WERI-Rb-1 (cell line): Measurements from ENCODE around the gene TXNDC17.

ENCODE experiments used
- DNase-seq: peaks from one replicate; pipeline ENCODE4 v3.0.0-alpha.2; 2020
- H3K27ac ChIP-seq: fragments of 250-450 bp; sonication (Bioruptor Pico); 2 replicates; pipeline ENCODE4 v1.5.1; 2020; ENCODE audit warnings: mild to moderate bottlenecking, moderate library complexity
- H3K27me3 ChIP-seq: fragments of 250-450 bp; sonication (Bioruptor Pico); 2 replicates; pipeline ENCODE4 v1.5.1; 2021; ENCODE audit warnings: mild to moderate bottlenecking, low read depth, moderate library complexity; ENCODE audit not compliant: insufficient read depth, severe bottlenecking
- H3K36me3 ChIP-seq: fragments of 250-450 bp; sonication (Bioruptor Pico); 2 replicates; pipeline ENCODE4 v1.5.1; 2020; ENCODE audit warnings: mild to moderate bottlenecking, moderate library complexity
- H3K4me3 ChIP-seq: 2 replicates; pipeline ENCODE4 v1.5.1; 2011; ENCODE audit warnings: low read depth, mild to moderate bottlenecking, control low read depth, low read length
- H3K9me3 ChIP-seq: fragments of 250-450 bp; sonication (Bioruptor Pico); 2 replicates; pipeline ENCODE4 v1.5.1; 2021; ENCODE audit warnings: mild to moderate bottlenecking, moderate library complexity; ENCODE audit not compliant: severe bottlenecking
- CTCF ChIP-seq: IDR thresholded peaks from 2 replicates; pipeline ENCODE4 v1.5.1; 2011; ENCODE audit warnings: low read depth, mild to moderate bottlenecking, control low read depth, inconsistent platforms, low read length

The TXNDC17 gene

GRCh38 chr17:6666557-6666956 lies 25.7 kb downstream of the TXNDC17 start:
- Histone ChIP-seq H3K27ac (no peak overlapping the region), H3K36me3 (no peaks in the 10 kb centered on the region), H3K9me3 (no peaks in the 10 kb centered on the region), H3K27me3 (no peaks in the 10 kb centered on the region), H3K4me3 (no peak overlapping the region)
- TF ChIP-seq CTCF: no peak
- no peak for DNase-seq

GRCh38 chr17:6667516-6667915 lies 26.7 kb downstream of the TXNDC17 start:
- DNase-seq: no peak
- Histone ChIP-seq H3K27ac (no peak overlapping the region), H3K9me3 (no peaks in the 10 kb centered on the region), H3K36me3 (no peaks in the 10 kb centered on the region), H3K27me3 (no peaks in the 10 kb centered on the region), H3K4me3 (no peak overlapping the region)
- TF ChIP-seq CTCF: no peak

- Histone ChIP-seq H3K4me3 (no peak overlapping the region), H3K27ac (no peak overlapping the region), H3K27me3 (no peaks in the 10 kb centered on the region), H3K36me3 (no peaks in the 10 kb centered on the region), H3K9me3 (no peaks in the 10 kb centered on the region)
- DNase-seq: no peak
- TF ChIP-seq CTCF: no peak
Measured at GRCh38 chr17:6668219-6668618, 27.4 kb downstream of the TXNDC17 start.

GRCh38 chr17:6668727-6669425 lies 28.0 kb downstream of the TXNDC17 start:
- H3K27ac ChIP-seq: no peak overlapping the region
- no peaks in the 10 kb centered on the region for H3K9me3 ChIP-seq
- DNase-seq: no peak
- TF ChIP-seq CTCF: no peak
- H3K4me3 ChIP-seq: no peak overlapping the region
- H3K27me3 ChIP-seq: no peaks in the 10 kb centered on the region
- no peaks in the 10 kb centered on the region for H3K36me3 ChIP-seq

GRCh38 chr17:6669479-6670212 lies 28.8 kb downstream of the TXNDC17 start:
- Histone ChIP-seq H3K36me3 (no peaks in the 10 kb centered on the region), H3K27ac (no peak overlapping the region), H3K9me3 (no peaks in the 10 kb centered on the region), H3K4me3 (no peak overlapping the region), H3K27me3 (no peaks in the 10 kb centered on the region)
- TF ChIP-seq CTCF: no peak
- no peak for DNase-seq
